ENCODE measurements around the gene ADM2.
A peak's percentile ranks its signal among the peaks of the same experiment; 100 is the strongest.

ADM2 gene

DNA sequence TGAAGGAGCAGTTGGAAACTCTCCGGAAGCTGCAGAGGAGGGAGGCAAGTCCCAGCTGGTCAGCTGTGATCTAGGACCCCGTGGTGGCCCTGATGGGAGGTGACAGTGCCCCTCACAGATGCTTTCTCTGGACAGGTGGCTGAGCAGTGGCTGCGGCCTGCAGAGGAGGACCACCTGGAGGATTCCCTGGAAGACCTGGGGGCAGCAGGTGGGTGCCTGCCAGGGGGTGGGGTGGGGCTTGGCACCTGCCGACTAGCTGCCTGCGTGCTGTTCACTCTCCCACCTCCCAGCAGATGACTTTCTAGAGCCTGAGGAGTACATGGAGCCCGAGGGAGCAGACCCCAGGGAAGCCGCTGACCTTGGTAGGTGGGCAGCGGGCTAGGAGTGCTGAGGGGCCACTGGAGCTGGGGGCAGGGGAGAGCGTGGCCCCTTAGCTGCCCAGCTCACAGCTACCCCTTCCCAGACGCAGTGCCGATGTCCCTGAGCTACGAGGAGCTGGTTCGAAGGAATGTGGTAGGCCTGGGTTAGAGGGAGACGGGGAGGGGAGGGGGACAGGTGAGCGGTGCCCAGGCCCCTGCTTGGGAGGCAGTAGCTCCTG lies 41.0 kb downstream of the ADM2 start:
- DNase-seq (ENCODE audit: low read depth), result no peak
- TF ChIP-seq, protein P1, sequence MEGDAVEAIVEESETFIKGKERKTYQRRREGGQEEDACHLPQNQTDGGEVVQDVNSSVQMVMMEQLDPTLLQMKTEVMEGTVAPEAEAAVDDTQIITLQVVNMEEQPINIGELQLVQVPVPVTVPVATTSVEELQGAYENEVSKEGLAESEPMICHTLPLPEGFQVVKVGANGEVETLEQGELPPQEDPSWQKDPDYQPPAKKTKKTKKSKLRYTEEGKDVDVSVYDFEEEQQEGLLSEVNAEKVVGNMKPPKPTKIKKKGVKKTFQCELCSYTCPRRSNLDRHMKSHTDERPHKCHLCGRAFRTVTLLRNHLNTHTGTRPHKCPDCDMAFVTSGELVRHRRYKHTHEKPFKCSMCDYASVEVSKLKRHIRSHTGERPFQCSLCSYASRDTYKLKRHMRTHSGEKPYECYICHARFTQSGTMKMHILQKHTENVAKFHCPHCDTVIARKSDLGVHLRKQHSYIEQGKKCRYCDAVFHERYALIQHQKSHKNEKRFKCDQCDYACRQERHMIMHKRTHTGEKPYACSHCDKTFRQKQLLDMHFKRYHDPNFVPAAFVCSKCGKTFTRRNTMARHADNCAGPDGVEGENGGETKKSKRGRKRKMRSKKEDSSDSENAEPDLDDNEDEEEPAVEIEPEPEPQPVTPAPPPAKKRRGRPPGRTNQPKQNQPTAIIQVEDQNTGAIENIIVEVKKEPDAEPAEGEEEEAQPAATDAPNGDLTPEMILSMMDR (IDR thresholded peaks at IDR 0.05; ENCODE audit: control insufficient read depth, insufficient read depth, low read depth, low read length, missing control alignments), result no peak
- no peak overlapping the region for H3K4me3 ChIP-seq (ENCODE audit: control insufficient read depth, low read depth, low read length)

DNA sequence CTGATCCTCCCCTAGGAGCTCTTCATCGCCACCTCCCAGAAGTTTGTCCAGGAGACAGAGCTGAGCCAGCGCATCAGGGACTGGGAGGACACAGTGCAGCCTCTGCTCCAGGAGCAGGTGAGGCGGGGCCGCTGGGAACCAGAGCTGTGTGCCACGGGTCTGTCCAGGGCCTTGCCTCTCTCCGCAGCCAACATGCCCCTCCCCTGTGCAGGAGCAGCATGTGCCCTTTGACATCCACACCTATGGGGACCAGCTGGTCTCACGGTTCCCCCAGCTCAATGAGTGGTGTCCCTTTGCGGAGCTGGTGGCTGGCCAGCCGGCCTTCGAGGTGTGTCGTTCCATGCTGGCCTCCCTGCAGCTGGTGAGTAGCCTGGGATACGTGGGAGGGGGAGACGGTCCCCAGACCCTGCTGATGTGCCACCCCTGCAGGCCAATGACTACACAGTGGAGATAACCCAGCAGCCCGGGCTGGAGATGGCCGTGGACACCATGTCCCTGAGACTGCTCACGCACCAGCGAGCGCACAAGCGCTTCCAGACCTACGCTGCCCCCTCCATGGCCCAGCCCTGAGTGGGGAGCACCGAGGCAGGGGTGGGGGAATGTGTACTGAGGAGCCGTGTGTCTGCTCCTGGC lies 41.6 kb downstream of the ADM2 start:
- no peak for DNase-seq (ENCODE audit: low read depth)
- H3K4me3 ChIP-seq (ENCODE audit: control insufficient read depth, low read depth, low read length), result no peak overlapping the region
- TF ChIP-seq, protein P1 (IDR thresholded peaks at IDR 0.05; ENCODE audit: control insufficient read depth, insufficient read depth, low read depth, low read length, missing control alignments), result no peak

DNA sequence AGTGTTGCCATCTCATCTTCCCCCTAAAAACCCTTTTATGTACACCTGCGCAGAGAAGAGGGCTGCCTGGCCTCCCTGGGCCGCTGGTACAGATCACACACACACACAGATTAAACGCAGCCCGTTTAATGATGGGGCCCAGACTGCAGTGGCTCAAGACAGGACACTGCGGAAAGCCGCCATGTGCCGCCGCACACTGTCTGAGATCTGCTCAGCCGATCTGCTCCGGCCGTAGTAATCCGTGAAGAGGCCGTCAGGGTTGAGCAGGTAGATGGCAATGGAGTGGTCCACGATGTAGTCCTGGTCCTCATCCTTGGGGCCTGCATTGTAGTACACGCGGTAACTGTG lies 42.1 kb downstream of the ADM2 start:
- TF ChIP-seq, protein P1 (IDR thresholded peaks at IDR 0.05; ENCODE audit: control insufficient read depth, insufficient read depth, low read depth, low read length, missing control alignments), result no peak
- DNase-seq (ENCODE audit: low read depth), result no peak
- H3K4me3 ChIP-seq (ENCODE audit: control insufficient read depth, low read depth, low read length), result no peak overlapping the region

GRCh38 chr22:50523806-50524675 lies 42.7 kb downstream of the ADM2 start:
- no peak for DNase-seq (ENCODE audit: low read depth)
- H3K4me3 ChIP-seq (ENCODE audit: control insufficient read depth, low read depth, low read length), result peak overlapping the region; percentile 90
- TF ChIP-seq, protein P1 (IDR thresholded peaks at IDR 0.05; ENCODE audit: control insufficient read depth, insufficient read depth, low read depth, low read length, missing control alignments), result no peak

DNA sequence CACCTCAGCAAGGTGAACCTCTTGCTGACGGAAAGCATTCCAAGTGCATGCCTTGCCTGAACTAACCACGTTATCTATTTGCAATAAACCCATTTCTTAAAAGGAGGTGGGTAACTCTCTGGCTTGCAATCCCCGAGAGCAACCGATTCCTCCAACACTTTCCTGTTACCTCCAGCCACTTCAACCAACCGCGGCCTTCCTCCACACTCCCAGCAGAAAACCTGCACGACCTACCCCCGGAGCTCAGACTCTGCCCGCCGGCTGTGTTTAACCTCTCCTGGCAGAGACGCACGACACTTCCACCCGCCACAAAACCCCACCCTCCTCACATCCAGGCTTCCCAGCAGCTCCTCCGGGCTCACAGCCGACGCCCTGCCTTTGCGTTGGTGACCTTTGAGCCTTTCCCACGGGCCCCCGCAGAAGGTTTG lies 43.3 kb downstream of the ADM2 start:
- TF ChIP-seq, protein P1 (IDR thresholded peaks at IDR 0.05; ENCODE audit: control insufficient read depth, insufficient read depth, low read depth, low read length, missing control alignments), result no peak
- H3K4me3 ChIP-seq (ENCODE audit: control insufficient read depth, low read depth, low read length), result peak overlapping the region; percentile 90
- no peak for DNase-seq (ENCODE audit: low read depth)

- DNase-seq (ENCODE audit: low read depth), result peak; percentile 85
- peak within 1 kb of the TSS; percentile 90 for H3K4me3 ChIP-seq (ENCODE audit: control insufficient read depth, low read depth, low read length)
- TF ChIP-seq, protein P1 (IDR thresholded peaks at IDR 0.05; ENCODE audit: control insufficient read depth, insufficient read depth, low read depth, low read length, missing control alignments), result peak; percentile 45
These were observed 43.9 kb downstream of the ADM2 start, which contains the start of gene SCO2 for GRCh38 chr22:50525104-50525857. Gene SCO2, minus strand, starts transcription at chr22:50525598. Its CDS starts 1,187 bp downstream, at chr22:50524411.
